Measurements from ENCODE around the gene CPXM2. TPM values are rescaled to one million over a fixed set of nuclear protein-coding genes. Genes with fewer than 3 reads are reported as not detected.

CPXM2 gene
- total RNA-seq, 2 donors from 2014 or later = not detected

- no peak for DNase-seq (ENCODE audit: low spot score in 2 of 2)
- no peak for ATAC-seq
- Mint-ChIP-seq H3K27ac (no peak overlapping the region), H3K36me3 (no peaks in the 10 kb centered on the region), H3K9me3 (no peaks in the 10 kb centered on the region)
Observed at GRCh38 chr10:123863183-123863575, 28.4 kb downstream of the CPXM2 start.

DNA sequence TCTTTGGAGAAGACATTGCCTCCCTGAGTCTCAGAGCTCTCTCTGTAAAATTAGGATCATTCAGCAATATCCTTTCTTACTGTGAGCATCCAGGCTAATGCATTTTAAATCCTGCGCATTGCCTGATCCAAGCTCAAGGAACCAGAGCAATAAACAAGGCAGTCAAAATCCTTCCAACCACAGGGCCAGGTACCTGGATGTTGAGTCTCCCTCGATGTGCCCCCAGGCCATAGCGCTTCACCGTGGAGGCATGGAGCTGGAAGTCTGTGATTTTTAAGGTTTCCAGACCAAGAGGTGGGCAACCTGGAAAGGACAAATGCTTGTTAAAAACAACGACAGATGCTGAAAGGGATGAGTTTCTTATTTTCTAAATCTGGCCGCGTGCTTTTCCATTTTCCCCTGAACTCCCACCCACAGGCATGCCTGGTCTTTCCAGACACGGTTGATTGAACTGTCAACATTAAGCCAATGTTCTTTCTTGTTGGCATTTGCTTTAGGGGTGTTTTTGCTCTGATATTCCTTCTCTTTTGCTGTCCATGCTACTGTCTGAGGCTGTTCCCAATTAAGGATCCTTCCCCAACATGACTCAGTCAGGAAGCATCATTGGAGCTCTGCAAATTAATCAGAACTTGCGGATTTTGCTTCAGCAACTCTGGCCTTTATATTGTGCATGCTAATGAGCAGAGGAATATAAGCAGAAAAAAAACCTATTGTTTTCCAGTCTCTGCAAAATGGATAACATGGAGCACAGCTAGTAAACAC lies 29.0 kb downstream of the CPXM2 start:
- H3K36me3 Mint-ChIP-seq = no peaks in the 10 kb centered on the region
- no peak overlapping the region for H3K27ac Mint-ChIP-seq
- DNase-seq (ENCODE audit: low spot score in 2 of 2) (no peak), ATAC-seq (no peak)
- no peaks in the 10 kb centered on the region for H3K9me3 Mint-ChIP-seq

- ATAC-seq = no peak
Observed at GRCh38 chr10:123860856-123861255, 30.8 kb downstream of the CPXM2 start.

GRCh38 chr10:123860209-123860608 lies 31.4 kb downstream of the CPXM2 start:
- no peaks in the 10 kb centered on the region for H3K36me3 Mint-ChIP-seq
- ATAC-seq = no peak
- no peak for DNase-seq (ENCODE audit: low spot score in 2 of 2)
- H3K27ac Mint-ChIP-seq = no peak overlapping the region
- no peaks in the 10 kb centered on the region for H3K9me3 Mint-ChIP-seq

More at GRCh38 chr10:123860856-123861255, 30.8 kb downstream of the CPXM2 start:
- DNase-seq (ENCODE audit: low spot score in 2 of 2) = peak in 1 of 2 donors; percentile 14
- H3K27ac Mint-ChIP-seq = no peak overlapping the region
- no peaks in the 10 kb centered on the region for H3K9me3 Mint-ChIP-seq
- H3K36me3 Mint-ChIP-seq = no peaks in the 10 kb centered on the region

DNA sequence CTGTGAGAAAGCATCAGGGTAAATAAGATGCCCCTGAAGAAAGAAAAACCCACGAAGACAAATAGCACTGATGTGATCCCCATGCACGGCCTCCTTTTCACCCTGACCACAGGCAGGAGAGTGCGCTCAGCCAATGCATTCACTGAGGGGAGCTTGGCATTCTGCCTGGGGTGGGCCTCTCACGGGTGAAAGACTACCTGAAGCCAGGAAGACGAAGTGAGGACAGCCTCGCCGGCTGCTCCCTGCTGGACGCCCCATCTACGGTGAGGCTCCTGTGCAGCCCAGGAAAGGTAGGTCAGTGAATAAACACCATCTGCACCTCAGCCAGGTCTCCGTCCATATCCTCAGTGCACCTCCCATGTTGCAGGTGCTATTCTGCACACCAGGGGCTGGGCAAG lies 32.0 kb downstream of the CPXM2 start:
- Mint-ChIP-seq H3K9me3 (no peaks in the 10 kb centered on the region), H3K27ac (no peak overlapping the region), H3K36me3 (no peaks in the 10 kb centered on the region)
- DNase-seq (ENCODE audit: low spot score in 2 of 2) (peak in 1 of 2 donors; percentile 23), ATAC-seq (no peak)

DNA sequence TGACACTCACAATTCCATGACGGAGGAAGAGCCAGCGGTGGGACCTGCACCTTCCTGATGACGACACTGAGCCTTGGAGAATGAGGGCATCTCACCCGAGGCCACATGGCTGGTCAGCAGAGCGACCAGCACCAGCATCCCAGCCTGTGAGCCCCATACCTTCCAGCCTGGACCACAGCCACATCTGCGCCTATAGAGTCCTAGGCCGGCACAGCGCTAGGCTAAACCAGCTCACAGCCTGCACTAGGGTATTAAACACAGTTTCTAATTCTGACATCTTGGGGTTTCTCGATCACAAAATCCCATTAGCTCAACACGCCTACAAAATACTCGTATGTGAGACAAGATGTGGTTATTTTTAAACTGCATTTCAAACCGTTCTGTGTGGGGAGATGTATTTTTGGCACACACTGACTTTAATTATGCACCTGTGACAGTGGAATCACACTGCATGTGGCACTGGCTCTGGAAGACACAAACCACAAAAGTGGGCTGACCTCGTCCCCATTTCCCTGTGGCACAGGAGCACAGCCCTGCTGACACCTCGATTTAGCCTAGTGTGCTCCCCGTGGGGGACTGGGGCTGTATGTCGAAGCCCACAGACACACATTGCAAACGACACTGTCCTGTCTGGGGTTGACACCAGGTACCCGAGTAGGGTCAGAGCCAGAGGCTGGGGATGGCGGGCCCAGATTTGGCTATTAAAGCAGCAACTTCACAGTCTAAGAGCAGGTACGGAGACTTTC lies 32.5 kb downstream of the CPXM2 start:
- Mint-ChIP-seq H3K36me3 (no peaks in the 10 kb centered on the region), H3K27ac (no peak overlapping the region), H3K9me3 (no peaks in the 10 kb centered on the region)
- ATAC-seq (no peak), DNase-seq (ENCODE audit: low spot score in 2 of 2) (peak in 1 of 2 donors; percentile 11)

- ATAC-seq (no peak), DNase-seq (ENCODE audit: low spot score in 2 of 2) (peak in 1 of 2 donors; percentile 28)
- H3K27ac Mint-ChIP-seq = no peak overlapping the region
- H3K36me3 Mint-ChIP-seq = no peaks in the 10 kb centered on the region
- H3K9me3 Mint-ChIP-seq = no peaks in the 10 kb centered on the region
Observed at GRCh38 chr10:123858077-123858681, 33.4 kb downstream of the CPXM2 start.

- Mint-ChIP-seq H3K36me3 (no peaks in the 10 kb centered on the region), H3K9me3 (no peaks in the 10 kb centered on the region), H3K27ac (no peak overlapping the region)
- ATAC-seq = no peak
- peak in 1 of 2 donors; percentile 14 for DNase-seq (ENCODE audit: low spot score in 2 of 2)
Observed at GRCh38 chr10:123857616-123858015, 34.0 kb downstream of the CPXM2 start.

GRCh38 chr10:123855008-123855684 lies 36.5 kb downstream of the CPXM2 start:
- peaks cover 0 to 5% of the 10 kb centered on the region in 2 donors for H3K9me3 Mint-ChIP-seq
- peak in 1 of 2 donors; percentile 7 for DNase-seq (ENCODE audit: low spot score in 2 of 2)
- no peak overlapping the region for H3K27ac Mint-ChIP-seq
- no peaks in the 10 kb centered on the region for H3K36me3 Mint-ChIP-seq
- ATAC-seq = no peak

DNA sequence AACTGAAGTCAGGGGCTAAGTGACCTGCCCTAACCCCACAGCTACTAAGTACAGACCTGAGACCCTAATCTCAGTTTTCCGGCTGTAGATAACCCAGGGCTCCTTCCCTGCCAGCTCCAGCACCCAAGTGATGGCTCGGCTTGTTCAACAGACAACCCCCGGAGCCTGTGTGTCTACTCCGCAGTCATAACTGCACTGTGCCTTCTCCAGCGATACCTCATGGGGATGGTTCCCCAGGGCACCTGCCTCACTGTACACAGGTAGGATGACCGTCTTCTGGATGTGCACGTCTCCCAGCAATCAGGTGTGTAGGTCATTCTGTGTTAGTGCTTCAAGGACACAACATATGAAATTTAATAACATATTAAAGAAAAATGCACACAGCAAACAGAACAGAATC lies 37.1 kb downstream of the CPXM2 start:
- DNase-seq (ENCODE audit: low spot score in 2 of 2) (no peak), ATAC-seq (no peak)
- Mint-ChIP-seq H3K27ac (no peak overlapping the region), H3K9me3 (peaks cover 0 to 5% of the 10 kb centered on the region in 2 donors), H3K36me3 (no peaks in the 10 kb centered on the region)

GRCh38 chr10:123854003-123854402 lies 37.6 kb downstream of the CPXM2 start:
- Mint-ChIP-seq H3K36me3 (no peaks in the 10 kb centered on the region), H3K27ac (no peak overlapping the region), H3K9me3 (peaks cover 0 to 5% of the 10 kb centered on the region in 2 donors)
- ATAC-seq (no peak), DNase-seq (ENCODE audit: low spot score in 2 of 2) (no peak)

- H3K9me3 Mint-ChIP-seq = peaks cover 0 to 5% of the 10 kb centered on the region in 2 donors
- ATAC-seq (no peak), DNase-seq (ENCODE audit: low spot score in 2 of 2) (no peak)
- H3K36me3 Mint-ChIP-seq = no peaks in the 10 kb centered on the region
- H3K27ac Mint-ChIP-seq = no peak overlapping the region
Observed at GRCh38 chr10:123852411-123852951, 39.1 kb downstream of the CPXM2 start.

DNA sequence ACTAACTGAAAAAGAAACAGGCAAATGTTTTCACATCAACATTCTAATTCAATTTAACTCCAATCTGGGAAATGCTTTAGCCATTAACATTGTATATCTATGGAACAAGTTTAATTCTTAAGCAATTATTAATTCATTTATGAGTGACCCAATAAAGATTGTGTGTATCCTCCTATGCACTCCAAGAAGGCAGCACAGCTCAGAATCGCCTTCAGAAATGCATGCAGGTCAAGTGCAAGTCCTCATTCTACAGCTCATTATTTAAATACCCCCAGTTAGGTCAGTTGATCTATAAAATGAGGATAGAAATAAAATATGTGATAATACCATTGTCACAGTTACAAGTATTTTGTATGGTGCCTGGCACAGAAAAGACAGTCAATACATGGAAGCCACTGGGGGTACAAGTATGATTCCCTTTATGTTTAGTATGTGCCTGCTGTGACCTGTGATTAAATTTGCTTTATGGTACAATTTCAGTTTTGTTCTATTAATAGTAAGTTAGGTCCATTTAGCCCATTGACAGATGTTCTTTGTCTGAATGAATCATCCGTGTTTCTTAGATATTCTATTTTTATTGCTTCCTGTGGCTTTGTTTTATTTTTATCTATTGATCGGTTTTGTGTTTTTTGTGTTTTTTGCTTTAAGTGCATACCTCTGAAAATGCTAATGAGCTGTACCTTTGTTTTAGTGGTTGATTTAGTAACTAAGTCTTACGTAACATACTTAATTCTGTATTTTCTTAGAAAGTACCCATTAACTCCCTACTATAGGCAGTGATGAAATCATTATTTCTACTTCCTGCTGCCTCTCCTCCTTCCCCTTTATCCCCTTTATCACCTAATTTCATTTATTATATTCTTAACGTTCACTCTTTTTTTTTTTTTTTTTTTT lies 42.8 kb downstream of the CPXM2 start:
- Mint-ChIP-seq H3K9me3 (peaks cover 0 to 5% of the 10 kb centered on the region in 2 donors), H3K36me3 (no peaks in the 10 kb centered on the region), H3K27ac (no peak overlapping the region)
- ATAC-seq = no peak
- DNase-seq (ENCODE audit: low spot score in 2 of 2) = no peak

DNA sequence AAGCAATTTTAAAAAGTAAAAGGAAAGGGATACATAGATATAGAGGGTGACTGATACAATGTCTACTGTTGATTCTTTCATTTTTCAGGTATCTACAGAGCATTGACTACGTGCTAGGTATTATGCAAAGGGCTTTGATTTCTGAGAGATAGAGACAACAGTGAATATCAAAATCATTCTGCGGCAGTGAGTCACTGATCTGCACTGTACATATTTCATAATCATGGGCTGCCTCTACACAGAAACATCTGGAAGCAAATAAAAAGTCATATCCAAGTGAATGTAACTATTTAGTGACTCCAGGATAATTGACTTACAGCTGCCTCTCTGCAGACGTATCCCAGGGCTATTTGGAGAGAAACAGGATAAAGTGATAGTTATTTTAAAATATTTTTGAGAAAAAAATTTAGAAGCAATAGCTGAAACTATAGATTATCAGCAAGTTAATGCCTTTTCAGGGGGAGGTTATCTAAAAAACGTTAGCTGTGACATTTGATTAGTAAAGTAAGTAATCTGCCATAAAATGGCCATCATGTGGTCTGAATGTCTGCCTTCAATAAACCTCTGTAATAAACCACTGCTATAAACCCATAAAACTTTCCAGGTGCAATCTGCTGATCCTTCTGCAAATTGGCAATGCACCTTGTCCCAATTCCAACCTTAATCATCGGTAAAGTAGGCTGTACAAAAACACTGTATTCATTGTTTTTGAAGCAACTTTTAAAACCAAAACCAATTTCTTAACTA lies 43.7 kb downstream of the CPXM2 start:
- DNase-seq (ENCODE audit: low spot score in 2 of 2) (no peak), ATAC-seq (no peak)
- Mint-ChIP-seq H3K36me3 (no peaks in the 10 kb centered on the region), H3K9me3 (peaks cover 0 to 5% of the 10 kb centered on the region in 2 donors), H3K27ac (no peak overlapping the region)

DNA sequence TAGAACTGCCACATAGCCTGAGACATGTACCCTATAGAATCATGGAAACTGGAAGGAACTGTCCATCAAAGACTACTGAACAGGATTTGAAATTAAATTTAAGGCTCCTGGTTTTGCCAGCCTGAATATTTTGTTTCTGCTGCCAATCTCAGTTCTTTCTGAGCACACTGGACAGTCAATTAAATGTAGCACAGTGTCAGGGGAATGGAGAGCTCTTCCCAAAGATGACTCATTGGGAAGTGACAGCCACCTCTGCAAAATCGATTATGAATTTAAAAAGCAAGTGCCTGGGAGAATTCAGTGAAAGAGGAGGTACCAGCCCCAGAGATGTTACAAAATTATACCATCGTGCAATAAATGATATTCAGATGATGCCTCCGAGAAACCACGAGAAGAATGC lies 47.8 kb downstream of the CPXM2 start:
- no peak overlapping the region for H3K27ac Mint-ChIP-seq
- DNase-seq (ENCODE audit: low spot score in 2 of 2) (no peak), ATAC-seq (no peak)
- no peaks in the 10 kb centered on the region for H3K9me3 Mint-ChIP-seq
- H3K36me3 Mint-ChIP-seq = no peaks in the 10 kb centered on the region

Data from activated naive CD4-positive, alpha-beta T cell treated with anti-CD3 and anti-CD28 coated beads, Interleukin-2, amount 50 U/mL, for 72 hours (primary cell).